Fibroblast of the conjunctiva (primary cell): ENCODE measurements around the gene COLQ.
"Not testable (repeated sequence)": the region's sequence is repeated elsewhere in the genome, so short reads cannot be mapped to it uniquely, and the experiment has no call there.

Experiments
- DNase-seq: peaks from one replicate; pipeline ENCODE4 v3.0.0-alpha.2; 2010; ENCODE audit warnings: low read depth

The COLQ gene

GRCh38 chr3:15427182-15427880 lies 94.2 kb downstream of the COLQ start, which contains the start of the genes EAF1 and METTL6:
TSS of gene EAF1 (plus strand) at chr3:15427598. CDS start at chr3:15427780, 182 bp downstream.
TSS of gene METTL6 (minus strand) at chr3:15427544. CDS start at chr3:15426511, 1,033 bp downstream.
- peak; percentile 54 for DNase-seq

DNA sequence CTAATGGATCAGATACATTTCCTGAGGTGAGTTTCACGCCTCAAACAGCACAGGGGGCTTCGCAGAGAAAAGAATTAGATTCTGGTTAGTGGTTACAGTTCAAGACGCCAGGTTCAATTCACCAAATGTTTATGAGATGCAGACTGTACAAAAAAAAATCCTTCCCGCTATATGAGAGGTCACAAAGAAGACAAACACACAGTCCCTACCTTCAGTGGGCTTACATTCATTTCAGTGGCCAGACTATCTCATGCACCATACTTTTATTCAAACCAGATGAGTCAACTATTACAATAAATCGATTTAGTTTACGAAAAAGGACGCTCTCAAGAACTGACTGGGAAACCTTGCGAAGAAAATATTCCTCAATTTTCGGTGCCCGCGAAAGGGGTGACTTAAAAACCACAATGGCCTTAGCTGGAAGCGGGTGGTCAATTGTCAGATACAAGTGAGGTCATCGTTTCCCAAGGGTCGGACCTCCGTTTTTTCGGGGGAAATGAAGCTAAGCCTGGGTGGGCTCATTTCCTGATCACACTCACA lies 94.9 kb downstream of the COLQ start:
- DNase-seq = no peak

GRCh38 chr3:15420871-15421270 lies 100.6 kb downstream of the COLQ start:
- DNase-seq = no peak

- DNase-seq = not testable (repeated sequence)
Observed at GRCh38 chr3:15410966-15411365, 110.5 kb downstream of the COLQ start.

DNA sequence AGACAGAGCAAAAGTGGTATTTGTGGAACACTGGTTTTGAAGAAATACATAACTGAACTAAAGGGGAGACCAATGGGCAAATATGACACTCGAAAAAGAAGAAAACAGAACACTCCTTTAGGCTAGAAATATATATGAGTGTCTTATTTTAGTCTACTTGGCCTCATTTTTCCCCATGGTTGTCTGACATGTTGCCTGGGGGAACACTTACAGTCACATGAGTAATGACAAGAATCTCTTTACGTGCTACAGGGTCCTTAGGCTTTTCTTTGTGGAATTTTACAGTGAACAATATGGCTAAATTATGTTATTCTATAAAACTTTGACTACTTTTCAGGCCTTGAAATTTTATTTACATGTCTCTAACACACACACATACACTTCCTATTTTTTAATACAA lies 111.7 kb downstream of the COLQ start:
- DNase-seq = no peak

DNA sequence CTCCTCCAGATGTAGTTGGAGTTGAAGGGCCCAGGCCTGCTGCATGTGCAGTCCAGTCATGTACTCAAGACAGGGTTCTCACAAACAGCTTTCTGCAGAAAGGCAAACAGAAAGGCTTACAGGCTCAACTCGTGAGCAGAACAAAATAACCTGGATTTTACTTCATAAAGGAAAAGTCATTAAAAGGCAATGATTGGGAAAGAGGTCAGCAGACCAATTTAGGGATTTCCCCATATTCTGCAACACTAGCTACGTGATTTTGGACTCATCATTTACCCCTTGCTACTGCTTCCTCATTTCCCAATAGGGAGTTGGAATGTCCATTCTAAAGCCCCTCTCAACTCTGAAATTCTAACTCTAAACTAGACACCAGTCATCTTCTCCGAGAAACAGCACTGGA lies 112.3 kb downstream of the COLQ start:
- no peak for DNase-seq

DNA sequence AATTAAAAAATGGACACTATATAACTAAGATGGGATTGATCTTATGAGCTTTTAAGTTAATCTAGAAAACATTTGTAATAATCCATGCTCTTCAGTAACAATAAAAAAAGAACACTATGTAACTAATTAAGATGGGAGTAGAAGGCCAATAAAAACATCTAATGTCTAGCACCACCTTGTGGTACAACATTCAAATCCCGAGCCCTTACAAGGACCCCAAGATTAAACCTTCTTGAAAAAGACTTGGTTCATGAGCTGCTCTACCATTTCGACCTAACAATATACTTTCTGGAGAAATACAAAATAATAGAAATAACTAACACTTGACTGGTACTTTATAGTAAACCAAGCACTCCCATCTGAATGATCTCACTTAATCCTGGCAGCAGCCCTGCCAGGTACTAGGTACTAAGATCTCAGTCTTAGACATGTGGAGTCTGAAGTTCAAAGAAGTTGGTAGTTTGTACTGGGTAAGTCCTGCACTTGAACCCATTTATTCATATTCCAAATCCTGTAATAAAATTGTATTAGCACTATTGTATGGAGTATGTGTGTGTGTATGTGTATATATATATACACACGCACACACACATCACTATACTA lies 116.0 kb downstream of the COLQ start:
- DNase-seq = peak; percentile 68

- DNase-seq = no peak
Observed at GRCh38 chr3:15404767-15405166, 116.7 kb downstream of the COLQ start.

DNA sequence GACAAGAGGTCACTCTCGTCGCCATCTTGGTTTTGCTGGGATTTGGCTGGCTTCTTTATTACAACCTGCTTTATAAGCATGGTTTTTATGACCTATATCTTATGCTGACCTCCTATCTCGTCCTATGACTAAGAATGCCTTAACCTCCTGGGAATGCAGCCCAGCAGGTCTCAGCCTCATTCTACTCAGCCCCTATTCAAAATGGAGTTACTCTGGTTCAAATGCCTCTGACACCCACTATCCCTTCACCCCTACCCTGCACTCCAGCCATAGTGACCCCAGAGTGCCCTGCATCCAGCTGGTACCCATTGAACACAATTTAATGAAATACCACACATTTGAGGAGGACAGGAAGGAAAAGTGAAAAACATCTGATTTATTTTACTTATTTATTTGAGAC lies 117.5 kb downstream of the COLQ start:
- DNase-seq = no peak

GRCh38 chr3:15403495-15403894 lies 118.0 kb downstream of the COLQ start:
- DNase-seq = no peak

DNA sequence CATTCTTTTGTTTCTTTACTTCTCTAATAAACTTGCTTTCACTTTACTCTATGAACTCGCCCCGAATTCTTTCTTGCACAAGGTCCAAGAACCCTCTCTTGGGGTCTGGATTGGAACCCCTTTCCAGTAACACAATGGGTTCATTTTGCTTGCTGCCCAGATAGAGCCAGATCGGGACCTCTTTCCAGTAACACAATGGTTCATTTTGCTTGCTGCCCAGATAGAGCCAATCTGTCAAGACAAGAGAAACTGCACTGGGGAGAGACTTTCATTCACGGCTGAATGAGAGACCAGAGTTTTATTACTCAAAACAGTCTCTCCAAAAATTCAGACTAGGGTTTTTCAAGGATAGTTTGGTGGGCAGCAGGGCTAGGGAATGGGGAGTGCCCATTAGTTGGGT lies 119.6 kb downstream of the COLQ start:
- DNase-seq = no peak
